ENCODE measurements around the gene FRYL. TPM values are rescaled to one million over a fixed set of nuclear protein-coding genes. Genes with fewer than 3 reads are reported as not detected.
"Not testable (repeated sequence)": the region's sequence is repeated elsewhere in the genome, so short reads cannot be mapped to it uniquely, and the experiment has no call there.

FRYL gene
- total RNA-seq, 1 experiment from 2014 or later, result 10.6 TPM

DNA sequence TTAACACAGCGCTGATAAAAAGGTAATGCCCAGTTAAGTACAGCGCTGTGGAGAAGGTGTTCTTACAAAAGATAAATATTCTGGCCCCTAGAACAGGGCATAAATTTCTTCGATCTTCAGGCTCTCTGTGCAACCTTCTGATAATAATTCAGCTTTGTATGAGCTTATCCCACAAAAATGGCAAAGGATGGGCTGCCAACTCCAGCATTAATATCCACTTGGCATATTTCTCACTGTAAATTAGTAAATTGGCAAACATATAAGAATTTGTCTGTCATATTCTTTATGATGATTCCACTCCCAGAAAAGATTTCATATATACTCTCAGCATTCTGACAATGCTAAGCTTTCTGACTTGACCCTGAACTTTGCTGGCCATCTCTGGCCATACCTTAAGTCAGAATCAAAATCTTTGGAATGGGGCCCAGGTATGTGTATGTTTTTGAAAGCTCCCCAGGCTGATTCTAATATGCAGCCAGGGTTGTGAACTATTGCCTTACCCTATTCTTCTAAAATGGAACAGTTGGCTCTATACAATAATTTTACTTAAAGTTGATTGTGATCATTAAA, 134.8 kb downstream of the FRYL start:
- DNase-seq (ENCODE audit: low read depth), result no peak
- in situ Hi-C loops (cut with HindIII; ENCODE audit: low pct_unique_long_range_greater_than_20kb, low sequenced_read_pairs), result no loop called here

DNA sequence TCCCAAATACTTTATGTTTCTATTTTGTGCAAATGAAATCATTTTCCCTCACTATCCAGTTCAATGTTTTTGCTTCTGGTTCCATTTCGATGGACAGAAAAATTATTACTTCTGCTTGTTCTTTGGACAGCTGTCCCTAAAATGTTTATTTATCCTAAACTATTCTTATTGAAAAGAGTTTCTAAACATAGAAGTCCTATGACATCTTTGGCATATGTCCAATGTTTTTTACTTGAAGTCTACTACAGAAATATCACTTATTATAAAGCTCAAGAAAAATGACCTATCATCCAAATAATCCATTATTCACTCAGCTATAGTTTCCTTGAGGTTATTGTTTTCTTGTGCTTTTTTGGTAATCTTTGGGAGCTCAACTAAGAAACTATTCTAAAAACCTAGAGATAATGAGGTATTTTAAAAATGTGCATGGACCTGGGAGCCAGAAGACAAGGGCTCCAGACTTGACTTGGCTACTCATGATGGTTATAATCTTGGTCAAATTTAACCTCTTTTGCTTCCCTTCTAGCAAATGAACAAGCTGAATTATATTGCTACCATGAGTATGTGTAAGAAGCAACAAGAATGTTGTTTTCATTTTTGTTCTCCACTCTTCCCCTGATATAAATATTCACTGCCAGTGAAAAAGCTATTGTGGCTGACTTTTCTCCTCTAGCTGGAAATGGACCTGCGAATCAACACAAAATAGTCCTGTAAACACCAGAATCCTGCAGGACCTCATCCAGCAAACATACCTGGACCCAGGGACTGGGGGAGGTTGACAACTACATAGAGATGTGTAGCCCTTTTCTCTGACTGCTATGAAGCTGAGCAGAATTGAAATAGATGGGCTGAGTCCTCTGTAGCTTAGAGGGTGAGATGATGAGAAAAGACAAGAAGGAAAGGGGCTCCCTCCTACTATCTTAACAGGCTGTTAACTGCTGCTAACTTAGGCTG, 137.4 kb downstream of the FRYL start:
- in situ Hi-C loops (cut with HindIII; ENCODE audit: low pct_unique_long_range_greater_than_20kb, low sequenced_read_pairs), result no loop called here
- no peak for DNase-seq (ENCODE audit: low read depth)

DNA sequence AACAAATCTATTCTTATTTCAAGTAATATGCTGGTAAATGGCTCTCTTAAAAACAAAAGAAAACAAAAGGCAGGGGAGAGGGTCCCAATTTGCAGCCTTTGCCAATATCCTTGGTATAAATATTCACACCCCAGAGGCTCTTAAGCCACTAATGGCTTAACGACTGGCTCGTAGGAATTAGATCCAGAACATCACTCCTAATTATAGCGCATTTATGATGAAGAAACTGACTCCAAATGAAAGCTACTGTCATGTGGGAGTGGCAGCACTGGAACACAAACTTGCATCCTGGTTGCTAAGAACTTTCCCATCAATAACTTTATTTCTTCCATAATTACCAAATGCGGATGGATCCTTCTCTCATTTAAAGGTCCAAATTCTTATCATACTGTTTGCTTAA, 138.7 kb downstream of the FRYL start:
- in situ Hi-C loops (cut with HindIII; ENCODE audit: low pct_unique_long_range_greater_than_20kb, low sequenced_read_pairs), result no loop called here
- DNase-seq (ENCODE audit: low read depth), result no peak

DNA sequence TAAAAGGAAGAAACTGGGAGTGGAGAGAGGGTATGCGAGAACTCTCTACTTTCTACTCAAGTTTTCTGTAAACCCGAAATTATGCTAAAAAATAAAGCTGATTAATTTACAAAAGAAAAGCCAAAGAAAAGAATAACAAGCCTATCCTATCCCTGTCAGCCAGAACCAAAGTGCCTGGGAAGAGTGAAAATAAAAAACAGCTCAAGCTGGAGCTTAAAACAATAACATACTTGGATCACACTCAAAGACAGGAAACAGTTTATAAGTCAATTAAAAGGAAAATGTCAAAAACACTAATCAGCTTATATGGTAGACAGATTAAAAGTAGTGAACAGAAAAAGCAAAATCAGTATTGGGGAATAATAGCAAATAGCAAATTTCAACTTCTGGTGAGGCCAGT, 139.4 kb downstream of the FRYL start:
- in situ Hi-C loops (cut with HindIII; ENCODE audit: low pct_unique_long_range_greater_than_20kb, low sequenced_read_pairs), result no loop called here
- DNase-seq (ENCODE audit: low read depth), result no peak

GRCh38 chr4:48640225-48640624, 139.9 kb downstream of the FRYL start:
- no peak for DNase-seq (ENCODE audit: low read depth)
- in situ Hi-C loops (cut with HindIII; ENCODE audit: low pct_unique_long_range_greater_than_20kb, low sequenced_read_pairs), result no loop called here

GRCh38 chr4:48639807-48640206, 140.3 kb downstream of the FRYL start:
- in situ Hi-C loops (cut with HindIII; ENCODE audit: low pct_unique_long_range_greater_than_20kb, low sequenced_read_pairs), result no loop called here
- DNase-seq (ENCODE audit: low read depth), result no peak

GRCh38 chr4:48638586-48638985, 141.5 kb downstream of the FRYL start:
- DNase-seq (ENCODE audit: low read depth); in situ Hi-C loops (cut with HindIII; ENCODE audit: low pct_unique_long_range_greater_than_20kb, low sequenced_read_pairs): not testable (repeated sequence)

DNA sequence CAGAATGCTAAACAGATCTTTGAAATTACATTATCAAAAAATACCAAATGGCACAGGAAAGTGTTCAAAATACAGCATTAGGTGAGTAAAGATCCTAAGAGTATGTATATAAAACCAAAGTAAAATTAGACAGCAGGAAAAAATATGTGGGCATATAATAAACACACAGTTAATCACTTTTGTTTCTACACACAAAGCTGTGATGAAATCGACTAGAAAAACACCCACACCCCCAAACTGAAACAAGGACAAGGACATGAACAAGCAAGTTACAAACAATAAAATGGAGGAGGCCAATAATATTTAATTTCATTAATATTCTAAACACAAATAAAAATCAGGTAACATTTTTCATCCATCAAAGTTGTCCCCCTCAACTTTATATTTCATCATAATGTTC, 143.2 kb downstream of the FRYL start:
- DNase-seq (ENCODE audit: low read depth), result no peak
- in situ Hi-C loops (cut with HindIII; ENCODE audit: low pct_unique_long_range_greater_than_20kb, low sequenced_read_pairs), result no loop called here

DNA sequence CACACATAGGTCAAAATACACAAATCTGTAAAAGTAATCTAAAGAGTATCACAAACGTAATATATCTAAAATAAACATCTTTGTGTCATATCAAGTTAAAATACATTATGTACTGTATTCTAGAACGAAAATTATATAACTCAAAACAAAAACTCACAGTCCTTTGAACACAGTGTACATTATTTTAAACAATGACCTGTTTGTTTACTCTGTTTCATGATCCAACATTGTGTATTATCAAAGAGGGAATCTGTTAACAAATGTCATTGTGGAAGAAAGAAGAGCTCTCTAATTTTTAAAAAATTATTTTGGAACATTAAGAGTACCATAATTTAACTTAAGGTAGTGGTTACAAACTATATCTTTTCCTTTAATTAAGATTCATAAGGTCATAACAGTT, 144.1 kb downstream of the FRYL start:
- in situ Hi-C loops (cut with HindIII; ENCODE audit: low pct_unique_long_range_greater_than_20kb, low sequenced_read_pairs), result no loop called here
- DNase-seq (ENCODE audit: low read depth), result no peak

DNA sequence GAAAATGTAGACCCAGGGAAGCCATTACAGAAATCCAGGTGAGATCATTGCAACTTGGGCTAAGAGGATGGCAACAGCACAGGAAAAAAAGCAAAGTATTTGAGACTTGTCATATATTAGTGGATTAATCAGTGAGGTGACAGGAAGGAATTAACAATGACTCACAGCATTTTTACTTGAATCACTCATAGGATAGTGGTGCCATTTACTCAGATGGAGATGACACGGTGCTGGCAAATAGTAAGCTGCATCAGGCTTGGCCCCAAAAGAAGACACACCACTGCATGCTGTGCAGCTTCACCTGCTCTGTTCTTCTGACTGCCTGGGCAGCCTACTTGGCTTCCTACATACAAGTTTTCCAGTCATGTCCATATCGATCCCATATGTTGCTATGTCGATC, 144.8 kb downstream of the FRYL start:
- DNase-seq (ENCODE audit: low read depth), result peak; percentile 30
- in situ Hi-C loops (cut with HindIII; ENCODE audit: low pct_unique_long_range_greater_than_20kb, low sequenced_read_pairs), result no loop called here

- in situ Hi-C loops (cut with HindIII; ENCODE audit: low pct_unique_long_range_greater_than_20kb, low sequenced_read_pairs), result no loop called here
- DNase-seq (ENCODE audit: low read depth), result no peak
Observed at GRCh38 chr4:48634688-48635308, 145.3 kb downstream of the FRYL start.

DNA sequence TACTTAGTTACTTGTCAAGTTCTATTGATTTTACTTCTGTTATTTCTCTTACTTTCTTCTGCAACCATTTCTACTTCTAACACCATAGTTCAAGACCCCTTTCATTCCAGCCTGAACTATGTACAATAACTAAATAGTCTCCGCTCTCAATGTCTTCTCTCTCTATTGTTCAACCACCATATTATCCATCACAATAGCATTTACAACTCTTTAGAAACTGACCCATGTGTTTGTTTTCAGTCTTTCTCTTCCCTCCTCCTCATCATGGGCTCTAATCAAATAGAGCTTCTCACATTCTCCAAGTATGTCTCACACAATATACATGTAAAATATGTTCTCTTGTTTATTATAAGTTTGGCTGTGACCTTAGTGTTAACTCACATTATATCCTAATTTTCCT, 146.4 kb downstream of the FRYL start:
- in situ Hi-C loops (cut with HindIII; ENCODE audit: low pct_unique_long_range_greater_than_20kb, low sequenced_read_pairs), result no loop called here
- DNase-seq (ENCODE audit: low read depth), result no peak

DNA sequence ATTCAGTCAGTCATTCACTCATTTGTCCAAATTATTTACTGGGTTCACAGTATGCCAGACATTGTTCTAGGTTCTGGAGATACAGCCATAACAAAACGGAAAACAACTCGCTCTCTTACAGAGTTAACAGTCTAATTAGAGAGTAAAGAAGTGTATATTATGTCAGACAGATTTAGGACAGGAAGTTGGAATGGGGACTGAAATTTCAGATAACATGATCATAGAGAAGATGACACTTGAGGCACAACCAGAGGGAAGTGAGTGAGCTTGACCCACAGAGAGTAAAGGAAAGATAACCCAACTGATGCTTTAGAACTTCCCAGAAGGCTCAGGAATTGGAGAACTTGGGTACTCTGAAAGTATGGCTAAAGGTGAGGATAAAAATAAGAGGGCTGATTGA, 150.6 kb downstream of the FRYL start:
- in situ Hi-C loops (cut with HindIII; ENCODE audit: low pct_unique_long_range_greater_than_20kb, low sequenced_read_pairs), result no loop called here
- no peak for DNase-seq (ENCODE audit: low read depth)

- no peak for DNase-seq (ENCODE audit: low read depth)
- in situ Hi-C loops (cut with HindIII; ENCODE audit: low pct_unique_long_range_greater_than_20kb, low sequenced_read_pairs), result no loop called here
Observed at GRCh38 chr4:48623182-48623780, 156.8 kb downstream of the FRYL start.

DNA sequence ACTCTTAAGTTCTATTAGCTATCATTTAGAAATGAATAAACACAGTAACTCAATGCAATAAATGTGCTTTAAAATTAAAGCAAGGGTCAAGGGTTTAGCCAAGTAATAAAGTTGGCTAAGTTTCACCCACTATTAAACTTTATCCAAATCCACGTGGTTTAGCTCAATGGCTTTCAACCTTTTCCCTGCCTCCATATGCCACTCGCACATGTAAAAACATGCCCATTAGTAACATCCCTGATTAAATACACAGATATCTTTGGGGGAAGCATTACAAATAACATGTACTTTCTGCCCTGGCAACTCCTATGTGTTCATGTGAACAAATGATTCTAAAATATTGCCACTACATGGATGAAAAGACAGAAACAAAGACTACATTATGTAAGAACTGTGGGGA, 159.2 kb downstream of the FRYL start:
- no peak for DNase-seq (ENCODE audit: low read depth)
- in situ Hi-C loops (cut with HindIII; ENCODE audit: low pct_unique_long_range_greater_than_20kb, low sequenced_read_pairs), result no loop called here

- DNase-seq (ENCODE audit: low read depth), result no peak
- in situ Hi-C loops (cut with HindIII; ENCODE audit: low pct_unique_long_range_greater_than_20kb, low sequenced_read_pairs), result no loop called here
Observed at GRCh38 chr4:48620093-48620492, 160.0 kb downstream of the FRYL start.

DNA sequence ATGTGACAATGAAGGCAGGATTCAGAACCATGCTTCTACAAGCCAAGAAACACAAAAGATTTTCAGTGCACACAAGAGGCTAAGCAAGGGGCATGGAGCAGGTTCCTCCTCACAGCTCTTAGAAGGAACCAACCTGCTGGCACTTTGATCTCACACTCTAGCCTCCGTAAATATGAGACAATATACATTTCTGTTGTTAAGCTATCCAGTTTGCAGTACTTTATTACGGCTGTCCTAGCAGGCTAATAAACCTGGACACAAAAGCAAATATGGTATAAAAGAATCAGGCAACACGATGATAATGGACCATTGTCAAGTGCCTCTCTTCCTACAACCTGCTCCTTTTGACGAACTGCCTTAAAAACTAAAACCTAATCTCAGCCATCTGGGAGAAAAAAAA, 175.6 kb downstream of the FRYL start:
- in situ Hi-C loops (cut with HindIII; ENCODE audit: low pct_unique_long_range_greater_than_20kb, low sequenced_read_pairs), result no loop called here
- no peak for DNase-seq (ENCODE audit: low read depth)

DNA sequence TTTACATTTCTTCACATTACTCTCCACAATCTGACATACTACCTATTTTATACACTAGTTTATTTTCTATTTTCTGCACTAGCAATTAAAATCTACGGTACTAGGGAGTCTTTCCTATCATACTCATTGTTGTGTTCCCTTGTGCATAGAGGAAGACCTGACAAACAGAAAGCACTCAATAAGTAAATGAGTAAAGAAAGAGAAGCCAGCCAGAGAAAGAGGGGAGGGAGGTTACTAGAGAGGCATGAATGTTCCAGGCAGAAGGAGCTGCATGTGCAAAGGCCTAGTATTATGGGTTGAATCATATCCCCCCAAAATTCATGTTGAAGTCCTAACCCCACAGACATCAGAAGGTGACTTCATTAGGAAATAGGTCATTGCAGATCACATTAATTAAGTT, 176.0 kb downstream of the FRYL start:
- in situ Hi-C loops (cut with HindIII; ENCODE audit: low pct_unique_long_range_greater_than_20kb, low sequenced_read_pairs), result no loop called here
- DNase-seq (ENCODE audit: low read depth), result no peak

DNA sequence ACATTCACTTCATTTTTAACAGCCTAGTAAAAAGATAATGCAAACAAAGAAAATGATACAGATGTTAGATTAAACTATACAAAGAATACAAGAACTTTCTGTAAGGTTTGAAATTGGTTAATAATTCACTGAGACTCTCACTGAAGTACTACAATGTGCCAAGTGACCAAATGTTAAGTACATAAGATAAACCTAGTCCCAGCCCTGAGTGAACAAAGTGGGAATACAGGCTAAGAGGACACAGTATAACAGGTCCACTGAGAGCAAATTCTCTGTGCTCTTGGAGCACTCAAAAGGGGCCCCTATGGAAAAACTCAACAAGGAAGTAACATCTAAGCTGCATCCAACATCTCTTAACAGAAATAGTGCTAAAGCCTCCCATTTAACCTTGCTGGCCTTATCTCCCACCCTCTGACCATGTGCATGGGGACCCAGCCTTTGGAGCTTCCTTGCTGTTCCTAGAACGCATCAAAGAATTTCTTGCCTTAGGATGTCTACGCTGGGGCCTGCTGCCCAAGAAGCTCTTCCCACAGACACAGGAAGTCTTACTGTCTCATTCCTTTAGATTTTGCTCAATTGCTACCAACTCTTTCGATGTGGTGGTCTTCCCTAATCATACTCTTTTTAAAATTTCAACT, 176.6 kb downstream of the FRYL start:
- in situ Hi-C loops (cut with HindIII; ENCODE audit: low pct_unique_long_range_greater_than_20kb, low sequenced_read_pairs), result no loop called here
- DNase-seq (ENCODE audit: low read depth), result no peak
